GM12878 (cell line): Measurements from ENCODE around the gene NPHP1. TPM values are rescaled to one million over a fixed set of nuclear protein-coding genes. Genes with fewer than 3 reads are reported as not detected.

Source experiments
- ATAC-seq: fragments of 200-7000 bp; cut with Tn5 transposase; 3 replicates; pipeline ENCODE4 v1.9.1; 2020; ENCODE audit warnings: mild to moderate bottlenecking, moderate library complexity
- BruUV-seq: library from RNA; stranded (reverse); fragments of 400-500 nt; replicated peaks from 2 replicates; lab custom pipeline; 2021; lab: Mats Ljungman, UMichigan
- CTCF ChIA-PET: fragments of 300-600 bp; sonication (Branson Sonifier 250); formaldehyde crosslinking; extraction: SDS; loops from one replicate; lab custom pipeline; 2021; ENCODE audit warnings: inconsistent platforms; lab: Yijun Ruan, JAX
- POLR2A ChIA-PET: fragments of 350-600 bp; formaldehyde crosslinking; extraction: SDS; loops from one replicate; lab custom pipeline; 2021; ENCODE audit warnings: inconsistent platforms; lab: Charles Lee
- RAD21 ChIA-PET: fragments of 300-600 bp; sonication (Branson Sonifier 250); formaldehyde crosslinking; loops from one replicate; lab custom pipeline; 2023; ENCODE audit warnings: antibody characterized with exemption; ENCODE audit not compliant: unreplicated experiment; lab: Charles Lee
- SMC1A ChIA-PET: fragments of 300-600 bp; sonication (Branson Sonifier 250); formaldehyde crosslinking; loops from one replicate; lab custom pipeline; 2023; ENCODE audit not compliant: unreplicated experiment, uncharacterized antibody; lab: Charles Lee
- DNase-seq: peaks from one replicate; pipeline ENCODE4 v3.0.0-alpha.2; 2011; ENCODE audit warnings: low read depth, low spot score
- FAIRE-seq: peaks from 3 replicates; lab custom pipeline; 2011; peaks lifted over from hg19 to GRCh38; lab: Jason Lieb, UNC
- H2AFZ ChIP-seq: 2 replicates; pipeline ENCODE4 v1.6.0; 2011; ENCODE audit warnings: low read depth, low read length, control low read depth; ENCODE audit not compliant: control insufficient read depth
- H3K27ac ChIP-seq: 2 replicates; pipeline ENCODE4 v1.5.1; 2011; ENCODE audit warnings: control low read depth; ENCODE audit not compliant: control insufficient read depth, insufficient read depth
- H3K27me3 ChIP-seq, 2 experiments: replicated peaks in 1 of 2; 2 replicates each; pipeline versions ENCODE4 v1.6.0 to v1.6.1; 2011; ENCODE audit warnings: low read length in 1 of 2; ENCODE audit not compliant: control insufficient read depth in 2 of 2, insufficient read depth in 2 of 2
- H3K36me3 ChIP-seq, 2 experiments: 2 replicates each; pipeline ENCODE4 v1.5.1; 2011; ENCODE audit warnings: low read length in 1 of 2; ENCODE audit not compliant: control insufficient read depth in 2 of 2, insufficient read depth in 2 of 2
- H3K4me1 ChIP-seq: 2 replicates; pipeline ENCODE4 v1.6.1; 2011; ENCODE audit warnings: mild to moderate bottlenecking, low read length, moderate library complexity, mixed read lengths; ENCODE audit not compliant: control insufficient read depth, insufficient read depth
- H3K4me2 ChIP-seq: 2 replicates; pipeline ENCODE4 v1.6.0; 2011; ENCODE audit warnings: control low read depth; ENCODE audit not compliant: control insufficient read depth, insufficient read depth
- H3K4me3 ChIP-seq: fragments of 200-600 bp; sonication (generic); 2 replicates; pipeline ENCODE4 v1.5.1; 2016
- H3K79me2 ChIP-seq: 2 replicates; pipeline ENCODE4 v1.6.0; 2011; ENCODE audit warnings: low read length; ENCODE audit not compliant: control insufficient read depth, insufficient read depth
- H3K9ac ChIP-seq: 2 replicates; pipeline ENCODE4 v1.8.0; 2011; ENCODE audit warnings: low read length, control low read depth, mixed read lengths; ENCODE audit not compliant: control insufficient read depth, insufficient read depth
- H3K9me3 ChIP-seq: replicated peaks from 3 replicates; pipeline ENCODE4 v1.5.1; 2011; ENCODE audit warnings: mild to moderate bottlenecking, low read length; ENCODE audit not compliant: control insufficient read depth, insufficient read depth
- H4K20me1 ChIP-seq: 2 replicates; pipeline ENCODE4 v1.6.0; 2011; ENCODE audit not compliant: control insufficient read depth, insufficient read depth
- ASH2L ChIP-seq: fragments of 300-600, 200-600 bp; sonication (generic); IDR thresholded peaks from 2 replicates; pipeline ENCODE4 v1.6.1; 2017; ENCODE audit warnings: low read depth, mild to moderate bottlenecking, borderline replicate concordance
- IKZF1 ChIP-seq: fragments of 450-650 bp; conservative IDR thresholded peaks from 2 replicates; pipeline ENCODE4 v1.6.1; 2017; ENCODE audit warnings: antibody characterized with exemption, mild to moderate bottlenecking
- WGBS: methylation state at CpG from one replicate; pipeline ENCODE4 v1.1.6; 2016; ENCODE audit warnings: low lambda C conversion rate; ENCODE audit not compliant: insufficient replicate concordance, insufficient coverage; ENCODE audit errors: missing lambda C conversion rate; 5-methylcytosine and 5-hydroxymethylcytosine counted together
- in situ Hi-C: fragments of 300-500 bp; cut with MboI; formaldehyde crosslinking; loops from 9 replicates; pipeline ENCODE4 v1.14.3; 2018; ENCODE audit warnings: mixed read lengths
- intact Hi-C: fragments of 100-400 bp; cut with micrococcal nuclease; formaldehyde crosslinking; loops from one replicate; pipeline ENCODE4 v1.14.2; 2022; ENCODE audit not compliant: unreplicated experiment
- polyA plus RNA-seq, 11 experiments: library from polyadenylated mRNA; depleted of rRNA in 4 of 11; unstranded in 6 of 11; stranded (reverse) in 5 of 11; fragments of >200 nt; fragmentation: Nextera tagmentation in 4 of 11; fragmentation: Illumina TruSeq in 1 of 11; extraction: Ambion mirVana in 4 of 11; extraction: Trizol in 1 of 11; gene quantifications; 1 replicate in 1 of 11; 2 replicates in 10 of 11; pipeline versions ENCODE4 v1.2.1 to v1.2.3, GENCODE V29; 2011 to 2016; ENCODE audit warnings: inconsistent platforms in 2 of 11, missing spikeins in 2 of 11, low read depth in 1 of 11
- total RNA-seq, 4 experiments: library from RNA; depleted of rRNA in 3 of 4; stranded (reverse); fragments of >200 nt in 3 of 4; fragmentation: Illumina TruSeq in 1 of 4; extraction: Trizol in 1 of 4; gene quantifications; 2 replicates each; pipeline versions ENCODE4 v1.2.1 to v1.2.3, GENCODE V29; 2013 to 2021
- TF ChIP-seq, protein P1 (sequence below): fragments of 450-650 bp; IDR thresholded peaks from 2 replicates; pipeline ENCODE4 v1.6.1; 2017; ENCODE audit warnings: low read depth, mild to moderate bottlenecking, moderate library complexity
- TF ChIP-seq, protein P2 (sequence below): IDR thresholded peaks from 2 replicates; pipeline ENCODE4 v1.6.1; 2012; ENCODE audit warnings: improper control_type of control experiment, low read depth, low read length; ENCODE audit not compliant: insufficient replicate concordance
- TF ChIP-seq, protein P3 (sequence below): fragments of 150-350 bp; IDR thresholded peaks from 2 replicates; pipeline ENCODE4 v1.6.1; 2016; ENCODE audit warnings: low read depth, low read length
- TF ChIP-seq, protein P4 (sequence below): fragments of 450-650 bp; IDR thresholded peaks from 2 replicates; pipeline ENCODE4 v1.6.1; 2016; ENCODE audit warnings: mild to moderate bottlenecking, moderate library complexity, borderline replicate concordance

The NPHP1 gene
- total and polyA plus RNA-seq, 10 of the 15 experiments (the other 5 are each of a cell fraction or from before 2014, with no cell fraction given): 0.23 to 3.5 (median 1.2) TPM

DNA sequence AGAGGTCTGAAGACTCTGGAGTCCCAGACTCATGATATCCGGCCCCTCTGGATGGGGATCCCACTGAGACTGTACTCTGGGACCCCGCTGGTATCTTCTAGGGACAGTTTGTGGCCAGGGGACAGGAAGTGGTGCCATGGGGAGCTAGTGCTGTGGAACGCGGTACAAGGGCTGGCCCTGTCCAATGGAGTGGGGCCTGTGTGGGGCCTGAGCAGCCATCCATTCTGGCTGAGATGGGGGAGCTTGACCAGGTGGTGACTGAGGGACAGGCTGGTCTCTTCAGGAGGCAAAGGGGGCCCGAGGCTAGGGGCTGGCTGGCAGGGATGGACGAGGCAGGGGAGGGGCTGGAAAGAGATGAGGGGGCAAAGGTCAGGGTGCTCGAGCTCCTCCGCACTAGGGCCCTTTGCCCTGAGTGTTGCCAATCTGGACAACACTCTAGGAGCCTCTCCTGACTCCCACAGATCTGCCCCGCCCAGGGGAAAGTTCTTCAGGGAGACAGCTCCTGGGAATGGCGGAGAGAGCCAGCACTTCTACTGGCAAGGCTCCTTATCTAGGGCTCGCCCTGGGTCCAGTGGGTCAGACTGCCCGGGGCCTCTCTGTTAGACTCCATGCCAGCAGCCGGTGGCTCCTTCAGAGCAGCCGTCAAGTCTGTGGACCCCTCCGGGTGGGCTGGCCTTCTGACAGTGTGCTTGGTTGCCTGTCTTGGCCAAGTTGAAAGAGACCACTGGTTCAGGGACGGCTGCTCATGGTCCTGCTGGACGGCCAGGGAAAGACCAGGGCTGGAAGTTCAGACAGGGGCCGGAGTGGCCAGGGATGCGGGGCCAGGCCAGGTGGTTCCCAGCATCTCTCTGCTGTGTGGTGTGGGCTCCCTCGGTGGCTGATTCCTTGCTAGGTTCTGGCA is 101.5 kb downstream of the NPHP1 start:
- Histone ChIP-seq H4K20me1 (no peaks in the 10 kb centered on the region), H3K27me3 (peaks cover 2 to 6% of the 10 kb centered on the region in 2 experiments; a peak in 3 of 4 replicates), H3K4me1 (no peaks in the 10 kb centered on the region), H3K79me2 (no peaks in the 10 kb centered on the region), H2AFZ (no peak overlapping the region), H3K36me3 (no peaks in the 10 kb centered on the region), H3K27ac (no peak overlapping the region), H3K4me2 (no peak overlapping the region), H3K4me3 (no peak overlapping the region), H3K9me3 (no peaks in the 10 kb centered on the region), H3K9ac (no peak overlapping the region)
- no TSS peak for BruUV-seq
- CTCF ChIA-PET: no interaction called here
- ATAC-seq (no peak), FAIRE-seq (no peak), DNase-seq (no peak)
- SMC1A ChIA-PET: no interaction called here
- 30% methylated on average over 20 of the region's 20 CpGs for WGBS
- POLR2A ChIA-PET: no interaction called here
- in situ Hi-C loops (no loop called here), intact Hi-C loops (no loop called here)
- RAD21 ChIA-PET: no interaction called here
- TF ChIP-seq IKZF1 (no peak), ASH2L (no peak)
- TF ChIP-seq, protein P1, sequence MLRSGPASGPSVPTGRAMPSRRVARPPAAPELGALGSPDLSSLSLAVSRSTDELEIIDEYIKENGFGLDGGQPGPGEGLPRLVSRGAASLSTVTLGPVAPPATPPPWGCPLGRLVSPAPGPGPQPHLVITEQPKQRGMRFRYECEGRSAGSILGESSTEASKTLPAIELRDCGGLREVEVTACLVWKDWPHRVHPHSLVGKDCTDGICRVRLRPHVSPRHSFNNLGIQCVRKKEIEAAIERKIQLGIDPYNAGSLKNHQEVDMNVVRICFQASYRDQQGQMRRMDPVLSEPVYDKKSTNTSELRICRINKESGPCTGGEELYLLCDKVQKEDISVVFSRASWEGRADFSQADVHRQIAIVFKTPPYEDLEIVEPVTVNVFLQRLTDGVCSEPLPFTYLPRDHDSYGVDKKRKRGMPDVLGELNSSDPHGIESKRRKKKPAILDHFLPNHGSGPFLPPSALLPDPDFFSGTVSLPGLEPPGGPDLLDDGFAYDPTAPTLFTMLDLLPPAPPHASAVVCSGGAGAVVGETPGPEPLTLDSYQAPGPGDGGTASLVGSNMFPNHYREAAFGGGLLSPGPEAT: no peak
- TF ChIP-seq, protein P2, sequence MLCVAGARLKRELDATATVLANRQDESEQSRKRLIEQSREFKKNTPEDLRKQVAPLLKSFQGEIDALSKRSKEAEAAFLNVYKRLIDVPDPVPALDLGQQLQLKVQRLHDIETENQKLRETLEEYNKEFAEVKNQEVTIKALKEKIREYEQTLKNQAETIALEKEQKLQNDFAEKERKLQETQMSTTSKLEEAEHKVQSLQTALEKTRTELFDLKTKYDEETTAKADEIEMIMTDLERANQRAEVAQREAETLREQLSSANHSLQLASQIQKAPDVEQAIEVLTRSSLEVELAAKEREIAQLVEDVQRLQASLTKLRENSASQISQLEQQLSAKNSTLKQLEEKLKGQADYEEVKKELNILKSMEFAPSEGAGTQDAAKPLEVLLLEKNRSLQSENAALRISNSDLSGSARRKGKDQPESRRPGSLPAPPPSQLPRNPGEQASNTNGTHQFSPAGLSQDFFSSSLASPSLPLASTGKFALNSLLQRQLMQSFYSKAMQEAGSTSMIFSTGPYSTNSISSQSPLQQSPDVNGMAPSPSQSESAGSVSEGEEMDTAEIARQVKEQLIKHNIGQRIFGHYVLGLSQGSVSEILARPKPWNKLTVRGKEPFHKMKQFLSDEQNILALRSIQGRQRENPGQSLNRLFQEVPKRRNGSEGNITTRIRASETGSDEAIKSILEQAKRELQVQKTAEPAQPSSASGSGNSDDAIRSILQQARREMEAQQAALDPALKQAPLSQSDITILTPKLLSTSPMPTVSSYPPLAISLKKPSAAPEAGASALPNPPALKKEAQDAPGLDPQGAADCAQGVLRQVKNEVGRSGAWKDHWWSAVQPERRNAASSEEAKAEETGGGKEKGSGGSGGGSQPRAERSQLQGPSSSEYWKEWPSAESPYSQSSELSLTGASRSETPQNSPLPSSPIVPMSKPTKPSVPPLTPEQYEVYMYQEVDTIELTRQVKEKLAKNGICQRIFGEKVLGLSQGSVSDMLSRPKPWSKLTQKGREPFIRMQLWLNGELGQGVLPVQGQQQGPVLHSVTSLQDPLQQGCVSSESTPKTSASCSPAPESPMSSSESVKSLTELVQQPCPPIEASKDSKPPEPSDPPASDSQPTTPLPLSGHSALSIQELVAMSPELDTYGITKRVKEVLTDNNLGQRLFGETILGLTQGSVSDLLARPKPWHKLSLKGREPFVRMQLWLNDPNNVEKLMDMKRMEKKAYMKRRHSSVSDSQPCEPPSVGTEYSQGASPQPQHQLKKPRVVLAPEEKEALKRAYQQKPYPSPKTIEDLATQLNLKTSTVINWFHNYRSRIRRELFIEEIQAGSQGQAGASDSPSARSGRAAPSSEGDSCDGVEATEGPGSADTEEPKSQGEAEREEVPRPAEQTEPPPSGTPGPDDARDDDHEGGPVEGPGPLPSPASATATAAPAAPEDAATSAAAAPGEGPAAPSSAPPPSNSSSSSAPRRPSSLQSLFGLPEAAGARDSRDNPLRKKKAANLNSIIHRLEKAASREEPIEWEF: no peak
- TF ChIP-seq, protein P3, sequence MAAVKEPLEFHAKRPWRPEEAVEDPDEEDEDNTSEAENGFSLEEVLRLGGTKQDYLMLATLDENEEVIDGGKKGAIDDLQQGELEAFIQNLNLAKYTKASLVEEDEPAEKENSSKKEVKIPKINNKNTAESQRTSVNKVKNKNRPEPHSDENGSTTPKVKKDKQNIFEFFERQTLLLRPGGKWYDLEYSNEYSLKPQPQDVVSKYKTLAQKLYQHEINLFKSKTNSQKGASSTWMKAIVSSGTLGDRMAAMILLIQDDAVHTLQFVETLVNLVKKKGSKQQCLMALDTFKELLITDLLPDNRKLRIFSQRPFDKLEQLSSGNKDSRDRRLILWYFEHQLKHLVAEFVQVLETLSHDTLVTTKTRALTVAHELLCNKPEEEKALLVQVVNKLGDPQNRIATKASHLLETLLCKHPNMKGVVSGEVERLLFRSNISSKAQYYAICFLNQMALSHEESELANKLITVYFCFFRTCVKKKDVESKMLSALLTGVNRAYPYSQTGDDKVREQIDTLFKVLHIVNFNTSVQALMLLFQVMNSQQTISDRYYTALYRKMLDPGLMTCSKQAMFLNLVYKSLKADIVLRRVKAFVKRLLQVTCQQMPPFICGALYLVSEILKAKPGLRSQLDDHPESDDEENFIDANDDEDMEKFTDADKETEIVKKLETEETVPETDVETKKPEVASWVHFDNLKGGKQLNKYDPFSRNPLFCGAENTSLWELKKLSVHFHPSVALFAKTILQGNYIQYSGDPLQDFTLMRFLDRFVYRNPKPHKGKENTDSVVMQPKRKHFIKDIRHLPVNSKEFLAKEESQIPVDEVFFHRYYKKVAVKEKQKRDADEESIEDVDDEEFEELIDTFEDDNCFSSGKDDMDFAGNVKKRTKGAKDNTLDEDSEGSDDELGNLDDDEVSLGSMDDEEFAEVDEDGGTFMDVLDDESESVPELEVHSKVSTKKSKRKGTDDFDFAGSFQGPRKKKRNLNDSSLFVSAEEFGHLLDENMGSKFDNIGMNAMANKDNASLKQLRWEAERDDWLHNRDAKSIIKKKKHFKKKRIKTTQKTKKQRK: no peak
- TF ChIP-seq, protein P4, sequence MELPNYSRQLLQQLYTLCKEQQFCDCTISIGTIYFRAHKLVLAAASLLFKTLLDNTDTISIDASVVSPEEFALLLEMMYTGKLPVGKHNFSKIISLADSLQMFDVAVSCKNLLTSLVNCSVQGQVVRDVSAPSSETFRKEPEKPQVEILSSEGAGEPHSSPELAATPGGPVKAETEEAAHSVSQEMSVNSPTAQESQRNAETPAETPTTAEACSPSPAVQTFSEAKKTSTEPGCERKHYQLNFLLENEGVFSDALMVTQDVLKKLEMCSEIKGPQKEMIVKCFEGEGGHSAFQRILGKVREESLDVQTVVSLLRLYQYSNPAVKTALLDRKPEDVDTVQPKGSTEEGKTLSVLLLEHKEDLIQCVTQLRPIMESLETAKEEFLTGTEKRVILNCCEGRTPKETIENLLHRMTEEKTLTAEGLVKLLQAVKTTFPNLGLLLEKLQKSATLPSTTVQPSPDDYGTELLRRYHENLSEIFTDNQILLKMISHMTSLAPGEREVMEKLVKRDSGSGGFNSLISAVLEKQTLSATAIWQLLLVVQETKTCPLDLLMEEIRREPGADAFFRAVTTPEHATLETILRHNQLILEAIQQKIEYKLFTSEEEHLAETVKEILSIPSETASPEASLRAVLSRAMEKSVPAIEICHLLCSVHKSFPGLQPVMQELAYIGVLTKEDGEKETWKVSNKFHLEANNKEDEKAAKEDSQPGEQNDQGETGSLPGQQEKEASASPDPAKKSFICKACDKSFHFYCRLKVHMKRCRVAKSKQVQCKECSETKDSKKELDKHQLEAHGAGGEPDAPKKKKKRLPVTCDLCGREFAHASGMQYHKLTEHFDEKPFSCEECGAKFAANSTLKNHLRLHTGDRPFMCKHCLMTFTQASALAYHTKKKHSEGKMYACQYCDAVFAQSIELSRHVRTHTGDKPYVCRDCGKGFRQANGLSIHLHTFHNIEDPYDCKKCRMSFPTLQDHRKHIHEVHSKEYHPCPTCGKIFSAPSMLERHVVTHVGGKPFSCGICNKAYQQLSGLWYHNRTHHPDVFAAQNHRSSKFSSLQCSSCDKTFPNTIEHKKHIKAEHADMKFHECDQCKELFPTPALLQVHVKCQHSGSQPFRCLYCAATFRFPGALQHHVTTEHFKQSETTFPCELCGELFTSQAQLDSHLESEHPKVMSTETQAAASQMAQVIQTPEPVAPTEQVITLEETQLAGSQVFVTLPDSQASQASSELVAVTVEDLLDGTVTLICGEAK: no peak
